Osteoblast (primary cell): Measurements from ENCODE around the gene PGBD5. TPM values are rescaled to one million over a fixed set of nuclear protein-coding genes. Genes with fewer than 3 reads are reported as not detected.

ENCODE experiments used
- DNase-seq: peaks from one replicate; pipeline ENCODE4 v3.0.0; 2011; ENCODE audit warnings: low spot score, mixed read lengths; ENCODE audit not compliant: insufficient read length; ENCODE audit errors: missing footprints
- H2AFZ ChIP-seq: 2 replicates; pipeline ENCODE4 v1.6.0; 2011; ENCODE audit warnings: mild to moderate bottlenecking, low read length
- H3K27ac ChIP-seq: 2 replicates; pipeline ENCODE4 v1.5.1; 2011; ENCODE audit warnings: mild to moderate bottlenecking, low read depth, low read length, moderate library complexity
- H3K27me3 ChIP-seq: 2 replicates; pipeline ENCODE4 v1.6.0; 2012; ENCODE audit warnings: mild to moderate bottlenecking, control low read depth, inconsistent platforms, low read length, moderate library complexity; ENCODE audit not compliant: insufficient read depth
- H3K36me3 ChIP-seq: 2 replicates; pipeline ENCODE4 v1.5.1; 2011; ENCODE audit warnings: mild to moderate bottlenecking, low read length, control low read depth, moderate library complexity; ENCODE audit not compliant: insufficient read depth
- H3K4me1 ChIP-seq: 2 replicates; pipeline ENCODE4 v1.5.1; 2011; ENCODE audit warnings: mild to moderate bottlenecking, low read length, control low read depth, moderate library complexity; ENCODE audit not compliant: insufficient read depth
- H3K4me2 ChIP-seq: 2 replicates; pipeline ENCODE4 v1.6.0; 2011; ENCODE audit warnings: mild to moderate bottlenecking, low read length; ENCODE audit not compliant: insufficient read depth
- H3K4me3 ChIP-seq: fragments of 200-600 bp; sonication (generic); 3 replicates; pipeline ENCODE4 v1.5.1; 2012; ENCODE audit warnings: mild to moderate bottlenecking, low read length, inconsistent platforms; ENCODE audit not compliant: insufficient read depth
- H3K79me2 ChIP-seq: 2 replicates; pipeline ENCODE4 v1.6.0; 2012; ENCODE audit warnings: mild to moderate bottlenecking, low read length, control low read depth, inconsistent platforms; ENCODE audit not compliant: insufficient read depth
- H3K9me3 ChIP-seq: 2 replicates; pipeline ENCODE4 v1.5.1; 2011; ENCODE audit warnings: low read depth, low read length, control low read depth
- H4K20me1 ChIP-seq: 2 replicates; pipeline ENCODE4 v1.6.0; 2012; ENCODE audit warnings: mild to moderate bottlenecking, low read length, control low read depth; ENCODE audit not compliant: insufficient read depth
- CTCF ChIP-seq: IDR thresholded peaks from 2 replicates; pipeline ENCODE4 v1.5.1; 2011; ENCODE audit warnings: mild to moderate bottlenecking, low read depth, low read length, moderate library complexity; ENCODE audit errors: extremely low read depth
- total RNA-seq: library from RNA; depleted of rRNA; stranded (reverse); fragments of >200 nt; gene quantifications from 2 replicates; pipeline ENCODE4 v1.2.3, GENCODE V29; 2012

Gene PGBD5
- total RNA-seq, 1 donor, result under 0.01 TPM

GRCh38 chr1:230312676-230313075 lies 113.5 kb downstream of the PGBD5 start:
- Histone ChIP-seq H4K20me1 (no peaks in the 10 kb centered on the region), H3K27me3 (peaks cover 2% of the 10 kb centered on the region), H3K79me2 (no peaks in the 10 kb centered on the region), H3K9me3 (no peaks in the 10 kb centered on the region), H3K4me1 (no peaks in the 10 kb centered on the region), H3K4me3 (no peak overlapping the region), H2AFZ (no peak overlapping the region), H3K36me3 (no peaks in the 10 kb centered on the region), H3K27ac (no peak overlapping the region), H3K4me2 (no peak overlapping the region)
- DNase-seq, result no peak
- TF ChIP-seq CTCF, result no peak

- peak; percentile 93 for TF ChIP-seq CTCF
- Histone ChIP-seq H3K4me2 (peak overlapping the region; percentile 17), H2AFZ (no peak overlapping the region), H3K4me3 (no peak overlapping the region), H3K27me3 (no peaks in the 10 kb centered on the region), H3K36me3 (no peaks in the 10 kb centered on the region), H3K4me1 (no peaks in the 10 kb centered on the region), H3K27ac (no peak overlapping the region), H3K9me3 (no peaks in the 10 kb centered on the region), H4K20me1 (no peaks in the 10 kb centered on the region), H3K79me2 (no peaks in the 10 kb centered on the region)
- peak; percentile 95 for DNase-seq
These were observed 115.6 kb downstream of the PGBD5 start for GRCh38 chr1:230310381-230311163.

GRCh38 chr1:230309646-230310177 lies 116.4 kb downstream of the PGBD5 start:
- Histone ChIP-seq H3K4me3 (no peak overlapping the region), H3K79me2 (no peaks in the 10 kb centered on the region), H3K4me2 (no peak overlapping the region), H3K9me3 (no peaks in the 10 kb centered on the region), H4K20me1 (no peaks in the 10 kb centered on the region), H2AFZ (no peak overlapping the region), H3K27ac (no peak overlapping the region), H3K4me1 (no peaks in the 10 kb centered on the region), H3K27me3 (no peaks in the 10 kb centered on the region), H3K36me3 (no peaks in the 10 kb centered on the region)
- DNase-seq, result no peak
- no peak for TF ChIP-seq CTCF

GRCh38 chr1:230308821-230309220 lies 117.3 kb downstream of the PGBD5 start:
- H4K20me1 ChIP-seq, result no peaks in the 10 kb centered on the region
- H3K4me2 ChIP-seq, result no peak overlapping the region
- no peaks in the 10 kb centered on the region for H3K36me3 ChIP-seq
- H3K79me2 ChIP-seq, result no peaks in the 10 kb centered on the region
- no peak overlapping the region for H3K4me3 ChIP-seq
- H3K27me3 ChIP-seq, result no peaks in the 10 kb centered on the region
- TF ChIP-seq CTCF, result no peak
- H2AFZ ChIP-seq, result no peak overlapping the region
- H3K9me3 ChIP-seq, result no peaks in the 10 kb centered on the region
- no peak overlapping the region for H3K27ac ChIP-seq
- no peak for DNase-seq
- H3K4me1 ChIP-seq, result peaks cover 3% of the 10 kb centered on the region
